ENCODE measurements around the gene FANCE. TPM values are rescaled to one million over a fixed set of nuclear protein-coding genes. Genes with fewer than 3 reads are reported as not detected.

The FANCE gene
- total RNA-seq, 6 donors from 2014 or later: 6.1 to 13.3 (median 9.3) TPM

DNA sequence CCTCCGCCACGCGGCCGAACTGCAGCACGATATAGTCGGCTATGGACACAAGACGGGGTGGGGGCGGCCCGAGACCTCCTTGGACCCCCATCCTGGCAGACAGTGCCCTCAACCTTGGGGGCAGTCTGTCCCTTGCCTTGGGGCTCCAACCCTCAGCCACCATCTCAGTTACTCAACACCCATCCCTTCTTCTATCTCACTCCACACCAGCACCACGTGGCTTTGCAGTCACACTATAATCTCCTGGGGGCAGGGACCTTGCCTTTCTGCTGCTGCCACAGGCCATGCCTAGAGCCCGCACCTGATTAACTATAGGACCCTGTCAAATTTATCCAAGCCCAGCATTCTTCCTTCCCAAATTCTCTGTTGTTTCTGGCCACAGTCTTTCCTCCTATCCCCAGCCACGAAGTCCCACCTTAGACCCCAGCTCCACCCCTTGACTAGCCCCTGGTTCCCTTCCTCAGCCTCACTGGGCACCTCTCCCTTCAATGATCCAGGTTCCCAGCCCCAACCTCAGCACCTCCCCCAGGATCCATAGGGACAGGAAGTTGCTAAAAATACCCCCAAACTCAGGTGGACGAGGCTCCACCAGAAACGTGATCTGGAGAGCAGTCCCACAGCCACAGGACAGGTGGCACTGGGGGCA, 46.4 kb downstream of the FANCE start:
- ATAC-seq (ENCODE audit: low FRiP score in 2 of 2) (no peak), DNase-seq (no peak)
- H3K4me1 ChIP-seq: peaks cover 26 to 47% (median 36%) of the 10 kb centered on the region in 4 donors
- no peaks in the 10 kb centered on the region for H3K9me3 ChIP-seq
- peak overlapping the region in 3 of 4 donors; percentile 75 to 95 (median 93) for H3K4me3 ChIP-seq
- H3K27me3 ChIP-seq: peaks cover 0 to 12% (median 4%) of the 10 kb centered on the region in 4 donors
- no peaks in the 10 kb centered on the region for H3K36me3 ChIP-seq
- TF ChIP-seq, protein P1, sequence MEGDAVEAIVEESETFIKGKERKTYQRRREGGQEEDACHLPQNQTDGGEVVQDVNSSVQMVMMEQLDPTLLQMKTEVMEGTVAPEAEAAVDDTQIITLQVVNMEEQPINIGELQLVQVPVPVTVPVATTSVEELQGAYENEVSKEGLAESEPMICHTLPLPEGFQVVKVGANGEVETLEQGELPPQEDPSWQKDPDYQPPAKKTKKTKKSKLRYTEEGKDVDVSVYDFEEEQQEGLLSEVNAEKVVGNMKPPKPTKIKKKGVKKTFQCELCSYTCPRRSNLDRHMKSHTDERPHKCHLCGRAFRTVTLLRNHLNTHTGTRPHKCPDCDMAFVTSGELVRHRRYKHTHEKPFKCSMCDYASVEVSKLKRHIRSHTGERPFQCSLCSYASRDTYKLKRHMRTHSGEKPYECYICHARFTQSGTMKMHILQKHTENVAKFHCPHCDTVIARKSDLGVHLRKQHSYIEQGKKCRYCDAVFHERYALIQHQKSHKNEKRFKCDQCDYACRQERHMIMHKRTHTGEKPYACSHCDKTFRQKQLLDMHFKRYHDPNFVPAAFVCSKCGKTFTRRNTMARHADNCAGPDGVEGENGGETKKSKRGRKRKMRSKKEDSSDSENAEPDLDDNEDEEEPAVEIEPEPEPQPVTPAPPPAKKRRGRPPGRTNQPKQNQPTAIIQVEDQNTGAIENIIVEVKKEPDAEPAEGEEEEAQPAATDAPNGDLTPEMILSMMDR (IDR thresholded peaks at IDR 0.05): no peak
- TF ChIP-seq POLR2A (IDR thresholded peaks at IDR 0.05): no peak
- TF ChIP-seq EP300 (IDR thresholded peaks at IDR 0.05): no peak
- no peak for TF ChIP-seq POLR2AphosphoS5 (IDR thresholded peaks at IDR 0.05)
- WGBS, 2 donors: 31 to 43% methylated on average over 10 to 14 of the region's 14 CpGs
- peak overlapping the region; percentile 94 to 97 (median 95) for H3K27ac ChIP-seq

DNA sequence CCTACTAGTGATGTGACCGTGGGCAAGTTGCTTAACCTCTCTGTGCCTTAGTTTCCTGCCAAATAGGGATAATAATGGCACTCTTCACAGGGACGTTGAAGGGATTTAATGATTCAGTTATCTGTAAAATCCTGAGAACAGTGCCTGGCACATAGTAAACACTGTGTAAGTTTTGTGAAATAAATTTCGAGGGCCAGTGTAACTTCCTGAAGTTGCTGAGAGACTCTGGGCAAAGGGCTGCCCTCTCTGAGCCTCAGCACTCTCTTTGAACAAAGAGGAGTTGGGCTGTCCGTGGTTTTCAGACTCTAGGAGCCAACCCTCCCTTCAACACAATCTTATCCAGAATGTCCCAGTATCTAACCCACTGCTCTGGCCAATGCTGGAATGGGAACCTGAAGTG, 47.2 kb downstream of the FANCE start:
- DNase-seq: no peak
- no peak for TF ChIP-seq POLR2A (IDR thresholded peaks at IDR 0.05)
- no peak for TF ChIP-seq EP300 (IDR thresholded peaks at IDR 0.05)
- no peak for TF ChIP-seq POLR2AphosphoS5 (IDR thresholded peaks at IDR 0.05)
- TF ChIP-seq, protein P1 (IDR thresholded peaks at IDR 0.05): no peak
- WGBS, 2 donors: 80 to 86% methylated on average over 4 of the region's 4 CpGs

DNA sequence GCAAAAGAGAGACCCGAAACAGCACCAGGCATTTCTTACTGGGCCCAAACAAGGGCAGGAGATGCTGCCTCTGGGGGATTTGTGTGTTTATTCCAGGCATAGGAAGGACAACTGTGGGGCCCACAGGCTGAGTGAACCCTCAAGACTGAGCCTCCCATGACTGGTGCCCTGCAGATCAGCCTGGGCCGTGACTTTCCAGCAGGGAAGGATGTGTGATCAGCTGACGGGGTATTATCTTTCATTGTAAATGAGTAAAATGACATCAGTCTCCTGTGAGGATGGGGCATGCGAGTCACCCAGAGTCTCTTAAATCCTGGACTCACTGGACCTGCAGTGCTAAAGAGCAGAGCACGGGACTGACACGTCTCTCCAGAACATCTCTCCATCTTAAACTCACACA, 48.6 kb downstream of the FANCE start:
- no peak overlapping the region for H3K4me3 ChIP-seq
- H3K27ac ChIP-seq: no peak overlapping the region
- WGBS, 2 donors: 69 to 87% methylated on average over 6 of the region's 6 CpGs
- H3K4me1 ChIP-seq: peaks cover 5 to 25% (median 15%) of the 10 kb centered on the region in 4 donors
- ATAC-seq (ENCODE audit: low FRiP score in 2 of 2): no peak
- TF ChIP-seq EP300 (IDR thresholded peaks at IDR 0.05) (no peak), POLR2A (IDR thresholded peaks at IDR 0.05) (no peak), POLR2AphosphoS5 (IDR thresholded peaks at IDR 0.05) (no peak)
- TF ChIP-seq, protein P1 (IDR thresholded peaks at IDR 0.05): no peak
- no peaks in the 10 kb centered on the region for H3K36me3 ChIP-seq
- no peaks in the 10 kb centered on the region for H3K9me3 ChIP-seq
- DNase-seq: no peak
- H3K27me3 ChIP-seq: peaks cover 0 to 12% (median 4%) of the 10 kb centered on the region in 4 donors

More for the DNA sequence above, 47.2 kb downstream of the FANCE start:
- no peak overlapping the region for H3K27ac ChIP-seq
- H3K9me3 ChIP-seq: no peaks in the 10 kb centered on the region
- peaks cover 17 to 39% (median 28%) of the 10 kb centered on the region in 4 donors for H3K4me1 ChIP-seq
- no peak overlapping the region for H3K4me3 ChIP-seq
- H3K36me3 ChIP-seq: no peaks in the 10 kb centered on the region
- H3K27me3 ChIP-seq: peaks cover 0 to 12% (median 4%) of the 10 kb centered on the region in 4 donors
- no peak for ATAC-seq (ENCODE audit: low FRiP score in 2 of 2)

DNA sequence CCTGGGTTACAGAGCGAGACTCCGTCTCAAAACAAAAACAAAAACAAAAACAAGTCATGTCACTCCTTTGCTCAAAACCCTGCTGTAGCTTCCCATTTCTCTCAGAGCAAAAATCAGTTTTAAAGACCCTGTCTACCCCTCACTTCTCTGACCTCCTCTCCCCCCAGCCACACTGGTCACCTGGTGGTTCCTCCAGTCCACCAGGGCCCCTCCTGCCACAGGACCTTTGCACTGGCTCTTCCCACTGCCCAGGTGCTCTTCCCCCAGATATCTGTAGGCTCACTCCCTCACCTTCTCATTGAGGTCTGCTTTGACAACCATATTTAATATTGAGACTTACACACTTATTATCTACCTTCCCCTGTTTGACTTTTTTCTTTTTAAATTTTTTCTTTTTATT, 49.6 kb downstream of the FANCE start:
- no peak for TF ChIP-seq POLR2A (IDR thresholded peaks at IDR 0.05)
- TF ChIP-seq EP300 (IDR thresholded peaks at IDR 0.05): no peak
- no peak for TF ChIP-seq POLR2AphosphoS5 (IDR thresholded peaks at IDR 0.05)
- TF ChIP-seq, protein P1 (IDR thresholded peaks at IDR 0.05): no peak
- no peak for ATAC-seq (ENCODE audit: low FRiP score in 2 of 2)
- 96 to 100% methylated on average over 2 of the region's 2 CpGs for WGBS, 2 donors
- Histone ChIP-seq H3K27ac (no peak overlapping the region), H3K36me3 (no peaks in the 10 kb centered on the region), H3K4me1 (peaks cover 5 to 15% (median 12%) of the 10 kb centered on the region in 4 donors), H3K9me3 (no peaks in the 10 kb centered on the region), H3K4me3 (no peak overlapping the region), H3K27me3 (peaks cover 0 to 6% (median 4%) of the 10 kb centered on the region in 4 donors)
- DNase-seq: no peak
